ENCODE results near the gene ARHGAP21.

ARHGAP21 gene

DNA sequence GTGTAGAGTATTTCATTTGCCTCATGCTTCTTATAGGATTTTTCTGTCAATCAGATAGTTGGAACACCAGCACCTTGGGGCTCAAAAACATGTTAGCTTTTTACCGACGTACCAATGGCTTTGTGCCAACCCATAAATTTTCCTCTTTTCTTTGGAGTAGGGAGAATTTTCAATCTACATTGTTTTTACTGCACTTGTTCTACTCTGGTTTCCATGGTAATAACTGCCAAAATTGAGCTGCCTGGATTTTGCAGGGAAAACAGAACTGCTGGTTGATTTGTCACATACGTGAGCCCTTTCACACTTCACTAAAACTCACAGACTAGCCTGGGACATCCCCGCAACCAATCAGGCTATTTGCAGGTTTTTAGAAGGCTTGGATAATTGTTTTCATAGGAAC, 189.7 kb downstream of the ARHGAP21 start:
- no peak for DNase-seq (ENCODE audit: low spot score)

Measured in HuH-7.5 (cell line).